Progenitor cell of endocrine pancreas (in vitro differentiated cells): Measurements from ENCODE around the gene C3orf70. TPM values are rescaled to one million over a fixed set of nuclear protein-coding genes. Genes with fewer than 3 reads are reported as not detected.

ENCODE experiments used
- DNase-seq: peaks from one replicate; pipeline ENCODE4 v3.0.0; 2021; ENCODE audit warnings: low spot score; ENCODE audit not compliant: unreplicated experiment
- H3K27ac Mint-ChIP-seq: 2 replicates; pipeline ENCODE4 v1.8.0; 2021; ENCODE audit warnings: mild to moderate bottlenecking, moderate library complexity, mixed read lengths
- H3K27me3 Mint-ChIP-seq: 2 replicates; pipeline ENCODE4 v1.8.0; 2021; ENCODE audit warnings: mixed read lengths
- H3K36me3 Mint-ChIP-seq: 2 replicates; pipeline ENCODE4 v1.8.0; 2022; ENCODE audit warnings: mixed read lengths; ENCODE audit not compliant: insufficient read depth
- H3K4me1 Mint-ChIP-seq: 2 replicates; pipeline ENCODE4 v1.8.0; 2021; ENCODE audit warnings: low read depth, mixed read lengths
- H3K4me3 Mint-ChIP-seq: 2 replicates; pipeline ENCODE4 v1.8.0; 2021; ENCODE audit warnings: low read depth, mild to moderate bottlenecking, moderate library complexity, mixed read lengths
- H3K9me3 Mint-ChIP-seq: 2 replicates; pipeline ENCODE4 v1.8.0; 2021; ENCODE audit warnings: low read depth, mixed read lengths
- CTCF ChIP-seq: fragments of 200-600 bp; sonication (generic); IDR thresholded peaks from one replicate; pipeline ENCODE4 v1.5.0; 2021; ENCODE audit warnings: antibody characterized with exemption, mild to moderate bottlenecking; ENCODE audit not compliant: unreplicated experiment
- total RNA-seq: library from RNA; stranded (reverse); gene quantifications from 2 replicates; pipeline ENCODE4 v1.2.1, GENCODE V29; 2021

C3orf70 gene
- total RNA-seq, 1 donor from 2014 or later, result 5.8 TPM

GRCh38 chr3:185155678-185156077, 2.8 kb upstream of the C3orf70 start:
- TF ChIP-seq CTCF, result no peak
- no peak overlapping the region for H3K27ac Mint-ChIP-seq
- no peaks in the 10 kb centered on the region for H3K9me3 Mint-ChIP-seq
- no peak overlapping the region for H3K4me3 Mint-ChIP-seq
- no peak for DNase-seq
- peaks cover 33% of the 10 kb centered on the region for H3K27me3 Mint-ChIP-seq
- H3K4me1 Mint-ChIP-seq, result peaks cover 3% of the 10 kb centered on the region
- H3K36me3 Mint-ChIP-seq, result no peaks in the 10 kb centered on the region

- no peak for DNase-seq
- Mint-ChIP-seq H3K9me3 (no peaks in the 10 kb centered on the region), H3K27ac (no peak overlapping the region), H3K27me3 (peaks cover 43% of the 10 kb centered on the region), H3K4me1 (peaks cover 3% of the 10 kb centered on the region), H3K4me3 (no peak overlapping the region), H3K36me3 (no peaks in the 10 kb centered on the region)
- TF ChIP-seq CTCF, result peak; percentile 14
Measured at GRCh38 chr3:185153861-185154629, 1.2 kb upstream of the C3orf70 start.

GRCh38 chr3:185153171-185153771, 411 bp upstream of the C3orf70 start:
- H3K4me3 Mint-ChIP-seq, result peak overlapping the region; percentile 85
- peak overlapping the region; percentile 76 for H3K27ac Mint-ChIP-seq
- no peak for TF ChIP-seq CTCF

GRCh38 chr3:185151964-185152409, 873 bp downstream of the C3orf70 start:
- Mint-ChIP-seq H3K36me3 (no peaks in the 10 kb centered on the region), H3K4me3 (peak overlapping the region; percentile 78), H3K27ac (peak overlapping the region; percentile 36), H3K27me3 (peaks cover 35% of the 10 kb centered on the region), H3K9me3 (no peaks in the 10 kb centered on the region), H3K4me1 (peaks cover 3% of the 10 kb centered on the region)
- DNase-seq, result no peak
- no peak for TF ChIP-seq CTCF

More at GRCh38 chr3:185153171-185153771, 411 bp upstream of the C3orf70 start:
- H3K4me1 Mint-ChIP-seq, result peaks cover 3% of the 10 kb centered on the region
- no peaks in the 10 kb centered on the region for H3K36me3 Mint-ChIP-seq
- DNase-seq, result no peak
- no peaks in the 10 kb centered on the region for H3K9me3 Mint-ChIP-seq
- H3K27me3 Mint-ChIP-seq, result peaks cover 38% of the 10 kb centered on the region

GRCh38 chr3:185151101-185151963, 1.5 kb downstream of the C3orf70 start:
- Mint-ChIP-seq H3K9me3 (no peaks in the 10 kb centered on the region), H3K4me3 (peak overlapping the region; percentile 78), H3K4me1 (peaks cover 3% of the 10 kb centered on the region), H3K36me3 (no peaks in the 10 kb centered on the region), H3K27ac (no peak overlapping the region), H3K27me3 (peaks cover 30% of the 10 kb centered on the region)
- no peak for TF ChIP-seq CTCF
- no peak for DNase-seq
